ENCODE data around the gene ADH1C.

Gene ADH1C

GRCh38 chr4:99300934-99301333, 51.6 kb downstream of the ADH1C start:
- no peak overlapping the region for H3K23ac ChIP-seq (ENCODE audit: low read depth, low read length, poor library complexity)
- no peaks in the 10 kb centered on the region for H3K27me3 ChIP-seq (ENCODE audit: control insufficient read depth in 3 of 3, insufficient read depth in 3 of 3, low read depth in 1 of 3, low read length in 3 of 3)
- no peak overlapping the region for H3K4me3 ChIP-seq (ENCODE audit: low read length in 2 of 2)
- H2BK12ac ChIP-seq (ENCODE audit: low read length) = no peak overlapping the region
- no peak overlapping the region for H3K4me2 ChIP-seq (ENCODE audit: insufficient read depth, low read length, poor library complexity, severe bottlenecking)
- no CpG with 5 or more reads among the region's 4 CpGs for WGBS, 2 donors (ENCODE audit: extremely low coverage in 2 of 2, insufficient read length in 2 of 2, insufficient replicate concordance in 1 of 2)
- no peaks in the 10 kb centered on the region for H3K4me1 ChIP-seq (ENCODE audit: control insufficient read depth in 2 of 2, insufficient read depth in 1 of 2, low read depth in 1 of 2, low read length in 2 of 2)
- no peak overlapping the region for H2BK15ac ChIP-seq (ENCODE audit: low read length)
- no peak overlapping the region for H4K8ac ChIP-seq (ENCODE audit: low read depth, low read length)
- H3K18ac ChIP-seq (ENCODE audit: low read length) = no peak overlapping the region
- no peak overlapping the region for H3K14ac ChIP-seq (ENCODE audit: low read length)
- H2BK5ac ChIP-seq (ENCODE audit: low read length) = no peak overlapping the region
- DNase-seq (ENCODE audit: low spot score) = no peak
- no peaks in the 10 kb centered on the region for H3K79me1 ChIP-seq (ENCODE audit: low read depth, low read length)
- H2BK120ac ChIP-seq (ENCODE audit: low read depth, low read length) = no peak overlapping the region
- H4K91ac ChIP-seq (ENCODE audit: low read depth, low read length, poor library complexity) = no peak overlapping the region
- no peak overlapping the region for H3K9ac ChIP-seq (ENCODE audit: low read depth, low read length, poor library complexity)
- H2AK5ac ChIP-seq (ENCODE audit: low read depth, low read length) = no peak overlapping the region
- no peak overlapping the region for H3K4ac ChIP-seq (ENCODE audit: low read length)
- H3K27ac ChIP-seq (replicated peaks; ENCODE audit: low read length) = no peak overlapping the region
- H3K36me3 ChIP-seq (replicated peaks in 1 of 2; ENCODE audit: control insufficient read depth in 2 of 2, insufficient read depth in 2 of 2, low read length in 2 of 2) = no peaks in the 10 kb centered on the region
- no peaks in the 10 kb centered on the region for H3K9me3 ChIP-seq (replicated peaks in 1 of 2; ENCODE audit: control insufficient read depth in 2 of 2, insufficient read depth in 1 of 2, low read depth in 1 of 2, low read length in 2 of 2)
- H2AFZ ChIP-seq (ENCODE audit: low read length) = no peak overlapping the region

DNA sequence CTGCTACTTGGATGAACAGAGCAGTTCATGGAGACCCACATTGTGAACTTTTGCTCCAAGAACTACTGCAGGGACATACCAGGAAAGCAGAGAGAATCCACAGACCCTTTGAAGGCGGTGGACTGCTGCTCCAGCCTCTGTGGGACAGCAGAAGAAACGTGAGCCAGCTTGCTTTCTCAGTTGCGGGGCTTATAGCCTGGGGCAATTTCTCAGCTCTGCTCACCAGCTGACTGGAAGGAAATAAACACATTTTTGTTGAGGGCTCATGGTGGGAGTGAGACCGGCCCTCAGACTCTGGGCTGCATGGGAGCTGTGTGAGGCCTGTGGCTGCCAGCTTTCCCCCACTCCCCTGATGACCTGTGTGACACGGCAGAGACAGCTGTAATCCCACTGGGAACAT, 59.2 kb downstream of the ADH1C start:
- H3K14ac ChIP-seq (ENCODE audit: low read length) = no peak overlapping the region
- no CpG with 5 or more reads among the region's 5 CpGs for WGBS, 2 donors (ENCODE audit: extremely low coverage in 2 of 2, insufficient read length in 2 of 2, insufficient replicate concordance in 1 of 2)

GRCh38 chr4:99290848-99291786, 61.4 kb downstream of the ADH1C start, which contains the start of gene ADH1A:
ADH1A (minus strand) TSS chr4:99290985; CDS start chr4:99290914, 71 bp downstream.
- Histone ChIP-seq H2BK120ac (ENCODE audit: low read depth, low read length) (no peak within 1 kb of the TSS), H3K23ac (ENCODE audit: low read depth, low read length, poor library complexity) (no peak within 1 kb of the TSS), H4K8ac (ENCODE audit: low read depth, low read length) (no peak within 1 kb of the TSS), H3K4ac (ENCODE audit: low read length) (no peak within 1 kb of the TSS), H3K79me1 (ENCODE audit: low read depth, low read length) (no peaks in the 10 kb centered on the region), H4K91ac (ENCODE audit: low read depth, low read length, poor library complexity) (no peak within 1 kb of the TSS), H3K4me3 (ENCODE audit: low read length in 2 of 2) (no peak within 1 kb of the TSS), H2BK12ac (ENCODE audit: low read length) (no peak within 1 kb of the TSS), H3K36me3 (replicated peaks in 1 of 2; ENCODE audit: control insufficient read depth in 2 of 2, insufficient read depth in 2 of 2, low read length in 2 of 2) (no peaks in the 10 kb centered on the region), H3K9ac (ENCODE audit: low read depth, low read length, poor library complexity) (no peak within 1 kb of the TSS), H3K4me2 (ENCODE audit: insufficient read depth, low read length, poor library complexity, severe bottlenecking) (no peak within 1 kb of the TSS), H3K4me1 (ENCODE audit: control insufficient read depth in 2 of 2, insufficient read depth in 1 of 2, low read depth in 1 of 2, low read length in 2 of 2) (no peaks in the 10 kb centered on the region), H3K14ac (ENCODE audit: low read length) (no peak within 1 kb of the TSS), H2AK5ac (ENCODE audit: low read depth, low read length) (no peak within 1 kb of the TSS), H3K9me3 (replicated peaks in 1 of 2; ENCODE audit: control insufficient read depth in 2 of 2, insufficient read depth in 1 of 2, low read depth in 1 of 2, low read length in 2 of 2) (peaks cover 0 to 2% of the 10 kb centered on the region in 2 donors), H2BK5ac (ENCODE audit: low read length) (no peak within 1 kb of the TSS), H3K27me3 (ENCODE audit: control insufficient read depth in 3 of 3, insufficient read depth in 3 of 3, low read depth in 1 of 3, low read length in 3 of 3) (no peaks in the 10 kb centered on the region), H2AFZ (ENCODE audit: low read length) (no peak within 1 kb of the TSS), H2BK15ac (ENCODE audit: low read length) (no peak within 1 kb of the TSS), H3K27ac (replicated peaks; ENCODE audit: low read length) (no peak within 1 kb of the TSS), H3K18ac (ENCODE audit: low read length) (no peak within 1 kb of the TSS)
- no CpG with 5 or more reads among the region's 3 CpGs for WGBS, 2 donors (ENCODE audit: extremely low coverage in 2 of 2, insufficient read length in 2 of 2, insufficient replicate concordance in 1 of 2)
- DNase-seq (ENCODE audit: low spot score) = no peak

More for the DNA sequence above, 59.2 kb downstream of the ADH1C start:
- H3K9me3 ChIP-seq (replicated peaks in 1 of 2; ENCODE audit: control insufficient read depth in 2 of 2, insufficient read depth in 1 of 2, low read depth in 1 of 2, low read length in 2 of 2) = peaks cover 0 to 2% of the 10 kb centered on the region in 2 donors
- H3K36me3 ChIP-seq (replicated peaks in 1 of 2; ENCODE audit: control insufficient read depth in 2 of 2, insufficient read depth in 2 of 2, low read length in 2 of 2) = no peaks in the 10 kb centered on the region
- H4K91ac ChIP-seq (ENCODE audit: low read depth, low read length, poor library complexity) = no peak overlapping the region
- no peak overlapping the region for H4K8ac ChIP-seq (ENCODE audit: low read depth, low read length)
- H3K9ac ChIP-seq (ENCODE audit: low read depth, low read length, poor library complexity) = no peak overlapping the region
- no peaks in the 10 kb centered on the region for H3K79me1 ChIP-seq (ENCODE audit: low read depth, low read length)
- H2BK5ac ChIP-seq (ENCODE audit: low read length) = no peak overlapping the region
- H2AK5ac ChIP-seq (ENCODE audit: low read depth, low read length) = no peak overlapping the region
- H3K4me3 ChIP-seq (ENCODE audit: low read length in 2 of 2) = no peak overlapping the region
- H2BK15ac ChIP-seq (ENCODE audit: low read length) = no peak overlapping the region
- no peaks in the 10 kb centered on the region for H3K4me1 ChIP-seq (ENCODE audit: control insufficient read depth in 2 of 2, insufficient read depth in 1 of 2, low read depth in 1 of 2, low read length in 2 of 2)
- no peaks in the 10 kb centered on the region for H3K27me3 ChIP-seq (ENCODE audit: control insufficient read depth in 3 of 3, insufficient read depth in 3 of 3, low read depth in 1 of 3, low read length in 3 of 3)
- H3K4me2 ChIP-seq (ENCODE audit: insufficient read depth, low read length, poor library complexity, severe bottlenecking) = no peak overlapping the region
- no peak overlapping the region for H3K27ac ChIP-seq (replicated peaks; ENCODE audit: low read length)
- no peak for DNase-seq (ENCODE audit: low spot score)
- no peak overlapping the region for H2AFZ ChIP-seq (ENCODE audit: low read length)
- no peak overlapping the region for H2BK120ac ChIP-seq (ENCODE audit: low read depth, low read length)
- H3K18ac ChIP-seq (ENCODE audit: low read length) = no peak overlapping the region
- H2BK12ac ChIP-seq (ENCODE audit: low read length) = no peak overlapping the region
- H3K23ac ChIP-seq (ENCODE audit: low read depth, low read length, poor library complexity) = no peak overlapping the region
- no peak overlapping the region for H3K4ac ChIP-seq (ENCODE audit: low read length)

All from neuronal stem cell (in vitro differentiated cells).